ENCODE data around the gene PFN1. TPM values are rescaled to one million over a fixed set of nuclear protein-coding genes. Genes with fewer than 3 reads are reported as not detected.

PFN1 gene
- total and polyA plus RNA-seq, 9 of the 15 experiments (the other 6 are each of a cell fraction or from before 2014, with no cell fraction given): 60.5 to 1,479 (median 456) TPM

- Histone ChIP-seq H4K20me1 (replicated peaks; ENCODE audit: control insufficient read depth, insufficient read depth, low read length) (peaks cover 7% of the 10 kb centered on the region), H3K4me1 (replicated peaks in 1 of 2; ENCODE audit: control insufficient read depth in 2 of 2, insufficient read depth in 2 of 2, low read length in 2 of 2) (peaks cover 15 to 47% of the 10 kb centered on the region in 2 experiments), H2AFZ (ENCODE audit: low read depth, low read length) (no peak overlapping the region), H3K9ac (ENCODE audit: insufficient read depth in 1 of 2, low read depth in 2 of 2, low read length in 2 of 2) (peak overlapping the region; percentile 89 to 96), H3K79me2 (ENCODE audit: control insufficient read depth, insufficient read depth, low read length) (peaks cover 38% of the 10 kb centered on the region), H3K27ac (ENCODE audit: extremely low read depth, low read depth, low read length) (peak overlapping the region; percentile 98), H3K4me2 (ENCODE audit: insufficient read depth, low read length) (peak overlapping the region; percentile 84), H3K36me3 (ENCODE audit: control insufficient read depth, insufficient read depth, low read length) (peaks cover 14% of the 10 kb centered on the region; the same call in 2 of the 3 replicates), H3K9me1 (ENCODE audit: control insufficient read depth, insufficient read depth, low read length) (no peaks in the 10 kb centered on the region), H3K4me3 (peak overlapping the region; percentile 97), H3K9me3 (replicated peaks; ENCODE audit: control insufficient read depth, insufficient read depth, low read depth, low read length) (no peaks in the 10 kb centered on the region), H3K27me3 (ENCODE audit: control insufficient read depth in 2 of 2, insufficient read depth in 2 of 2, low read length in 2 of 2) (no peaks in the 10 kb centered on the region)
- POLR2A ChIA-PET: interaction anchor here (0.6 to 4.7 kb wide), 6 partner anchors 8 to 63 kb away, joined by 3 to 38 read pairs (median 6); partner anchors contain the start of genes RNF167, SLC25A11 and SPAG7
- in situ Hi-C loops (cut with MboI) (no loop called here), intact Hi-C loops (cut with micrococcal nuclease) (loop anchor here (1.0 kb wide), 1 partner anchor 16 kb away; the partner anchor contains the start of gene SPAG7)
- 0 out of 2 replicates have a peak, but pooled peaks have one; percentile 23 for TF ChIP-seq GATAD2A (IDR thresholded peaks at IDR 0.05)
- TF ChIP-seq MEF2A (IDR thresholded peaks at IDR 0.05; ENCODE audit: control insufficient read depth, low read depth, low read length): peak; percentile 65; the same call in 1 of the 2 replicates
- TF ChIP-seq ZBTB7A (IDR thresholded peaks at IDR 0.05; ENCODE audit: borderline replicate concordance, control insufficient read depth, low read depth, low read length): 0 out of 2 replicates have a peak, but pooled peaks have one; percentile 38
- TF ChIP-seq, protein P1, sequence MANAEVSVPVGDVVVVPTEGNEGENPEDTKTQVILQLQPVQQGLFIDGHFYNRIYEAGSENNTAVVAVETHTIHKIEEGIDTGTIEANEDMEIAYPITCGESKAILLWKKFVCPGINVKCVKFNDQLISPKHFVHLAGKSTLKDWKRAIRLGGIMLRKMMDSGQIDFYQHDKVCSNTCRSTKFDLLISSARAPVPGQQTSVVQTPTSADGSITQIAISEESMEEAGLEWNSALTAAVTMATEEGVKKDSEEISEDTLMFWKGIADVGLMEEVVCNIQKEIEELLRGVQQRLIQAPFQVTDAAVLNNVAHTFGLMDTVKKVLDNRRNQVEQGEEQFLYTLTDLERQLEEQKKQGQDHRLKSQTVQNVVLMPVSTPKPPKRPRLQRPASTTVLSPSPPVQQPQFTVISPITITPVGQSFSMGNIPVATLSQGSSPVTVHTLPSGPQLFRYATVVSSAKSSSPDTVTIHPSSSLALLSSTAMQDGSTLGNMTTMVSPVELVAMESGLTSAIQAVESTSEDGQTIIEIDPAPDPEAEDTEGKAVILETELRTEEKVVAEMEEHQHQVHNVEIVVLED (CRISPR knock-in tag; IDR thresholded peaks at IDR 0.05): no peak
- TF ChIP-seq, protein P2, sequence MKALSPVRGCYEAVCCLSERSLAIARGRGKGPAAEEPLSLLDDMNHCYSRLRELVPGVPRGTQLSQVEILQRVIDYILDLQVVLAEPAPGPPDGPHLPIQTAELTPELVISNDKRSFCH (CRISPR knock-in tag; IDR thresholded peaks at IDR 0.05): no peak
- TF ChIP-seq, protein P2 (tag; IDR thresholded peaks at IDR 0.05): peak; percentile 95
- FAIRE-seq (no peak), ATAC-seq (no peak), DNase-seq (ENCODE audit: extremely low read depth in 1 of 4, low spot score in 3 of 4) (peak in 2 of 4 experiments; percentile 54 to 64)
- WGBS (ENCODE audit: insufficient coverage, low coverage, missing lambda C conversion rate): 21% methylated on average over 2 of the region's 3 CpGs
- CTCF ChIA-PET (ENCODE audit: low intra/inter-chr PET ratio): no interaction called here
- BruUV-seq (replicated peaks): no TSS peak
Measured at GRCh38 chr17:4951486-4951885, 3.2 kb upstream of the PFN1 start.
